ENCODE measurements around the gene SLC6A18. TPM values are rescaled to one million over a fixed set of nuclear protein-coding genes. Genes with fewer than 3 reads are reported as not detected.

Gene SLC6A18
- total RNA-seq, 3 donors from 2014 or later: 0.89 TPM; not detected in 2

- peaks cover 3% of the 10 kb centered on the region for H3K4me1 ChIP-seq (ENCODE audit: low read depth)
- intact Hi-C loops (cut with DNase I, micrococcal nuclease): no loop called here
- H3K4me3 ChIP-seq: no peak overlapping the region
- H3K36me3 ChIP-seq (ENCODE audit: low read depth): no peaks in the 10 kb centered on the region
- no peak for TF ChIP-seq CTCF (IDR thresholded peaks at IDR 0.05)
- DNase-seq: peak in 2 of 3 donors; percentile 27 to 36
- peak; percentile 43 for ATAC-seq
- H3K9me3 ChIP-seq: no peaks in the 10 kb centered on the region
Measured at GRCh38 chr5:1199649-1200494, 25.3 kb upstream of the SLC6A18 start.

GRCh38 chr5:1200495-1201326 lies 24.5 kb upstream of the SLC6A18 start:
- intact Hi-C loops (cut with DNase I, micrococcal nuclease): no loop called here
- Histone ChIP-seq H3K4me3 (no peak overlapping the region), H3K9me3 (no peaks in the 10 kb centered on the region), H3K4me1 (ENCODE audit: low read depth) (peaks cover 3% of the 10 kb centered on the region), H3K36me3 (ENCODE audit: low read depth) (no peaks in the 10 kb centered on the region)
- ATAC-seq (peak; percentile 1), DNase-seq (peak in 1 of 3 donors; percentile 37)
- TF ChIP-seq CTCF (IDR thresholded peaks at IDR 0.05): no peak

- Histone ChIP-seq H3K4me3 (no peak within 1 kb of the TSS), H3K36me3 (ENCODE audit: low read depth) (no peaks in the 10 kb centered on the region), H3K4me1 (ENCODE audit: low read depth) (peaks cover 3% of the 10 kb centered on the region), H3K9me3 (no peaks in the 10 kb centered on the region)
- intact Hi-C loops (cut with DNase I, micrococcal nuclease): no loop called here
- DNase-seq (peak in 2 of 3 donors; percentile 53 to 57), ATAC-seq (peak; percentile 66)
- no peak for TF ChIP-seq CTCF (IDR thresholded peaks at IDR 0.05)
Measured at GRCh38 chr5:1201327-1202025, 23.7 kb upstream of the SLC6A18 start, which contains the start of gene SLC6A19. Gene SLC6A19, plus strand, starts transcription at chr5:1201595. Its CDS starts 56 bp downstream, at chr5:1201651.

GRCh38 chr5:1202026-1202797 lies 23.0 kb upstream of the SLC6A18 start:
- intact Hi-C loops (cut with DNase I, micrococcal nuclease): no loop called here
- DNase-seq (peak in 1 of 3 donors; percentile 51), ATAC-seq (peak; percentile 5)
- Histone ChIP-seq H3K9me3 (no peaks in the 10 kb centered on the region), H3K4me1 (ENCODE audit: low read depth) (peaks cover 3% of the 10 kb centered on the region), H3K36me3 (ENCODE audit: low read depth) (no peaks in the 10 kb centered on the region), H3K4me3 (no peak overlapping the region)
- TF ChIP-seq CTCF (IDR thresholded peaks at IDR 0.05): no peak

- DNase-seq (peak in 1 of 3 donors; percentile 40), ATAC-seq (no peak)
- intact Hi-C loops (cut with DNase I, micrococcal nuclease): no loop called here
- no peaks in the 10 kb centered on the region for H3K36me3 ChIP-seq (ENCODE audit: low read depth)
- no peaks in the 10 kb centered on the region for H3K9me3 ChIP-seq
- H3K4me1 ChIP-seq (ENCODE audit: low read depth): peaks cover 3% of the 10 kb centered on the region
- TF ChIP-seq CTCF (IDR thresholded peaks at IDR 0.05): no peak
- no peak overlapping the region for H3K4me3 ChIP-seq
Measured at GRCh38 chr5:1202798-1203185, 22.4 kb upstream of the SLC6A18 start.

Measured in mucosa of descending colon (tissue), 3 donors.